ENCODE data around the gene RTL1.

The RTL1 gene

GRCh38 chr14:100930270-100930669 is 26.7 kb upstream of the RTL1 start:
- no peaks in the 10 kb centered on the region for H3K79me2 ChIP-seq (ENCODE audit: low read length)
- no peaks in the 10 kb centered on the region for H3K9me2 ChIP-seq (replicated peaks; ENCODE audit: insufficient read depth, low read length)
- H3F3A ChIP-seq (ENCODE audit: insufficient read depth, low read length) = no peaks in the 10 kb centered on the region
- no peak overlapping the region for H3K4me2 ChIP-seq (ENCODE audit: low read depth, low read length)
- H3K27me3 ChIP-seq (replicated peaks; ENCODE audit: insufficient read depth, low read length) = no peaks in the 10 kb centered on the region
- no peak for TF ChIP-seq EZH2 (optimal IDR thresholded peaks at IDR 0.05; ENCODE audit: low read depth, low read length)
- H3K9me3 ChIP-seq (replicated peaks; ENCODE audit: insufficient read depth, low read length) = no peaks in the 10 kb centered on the region
- H4K20me1 ChIP-seq (ENCODE audit: insufficient read depth, low read length) = no peaks in the 10 kb centered on the region
- no peak overlapping the region for H3K27ac ChIP-seq (ENCODE audit: low read length)
- H3K9ac ChIP-seq (ENCODE audit: low read length) = no peak overlapping the region
- H2AFZ ChIP-seq (ENCODE audit: low read length) = no peak overlapping the region
- H3K4me1 ChIP-seq (ENCODE audit: low read length) = no peaks in the 10 kb centered on the region
- H3K36me3 ChIP-seq (replicated peaks; ENCODE audit: insufficient read depth, low read length) = no peaks in the 10 kb centered on the region
- no peak overlapping the region for H3K4me3 ChIP-seq (ENCODE audit: low read length)
- no peak for DNase-seq

DNA sequence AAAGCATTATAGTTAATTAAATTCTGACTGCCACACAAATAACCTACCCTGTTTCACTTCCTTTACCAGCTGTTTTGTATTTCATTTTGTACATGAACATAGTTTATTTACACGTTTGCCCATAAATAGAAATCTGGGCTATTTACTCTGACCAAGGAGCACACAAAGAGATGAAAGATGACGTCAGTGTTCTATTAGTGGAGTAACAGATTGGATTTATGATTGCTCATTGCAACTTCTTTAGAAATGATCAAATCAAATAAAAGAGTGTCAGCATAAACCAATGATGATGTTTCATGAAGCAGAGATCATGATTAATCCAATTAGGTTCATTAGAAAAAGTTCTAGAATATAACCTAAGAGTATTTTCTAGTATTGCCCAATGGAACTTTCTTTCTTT is 12.0 kb upstream of the RTL1 start:
- no peaks in the 10 kb centered on the region for H3K36me3 ChIP-seq (replicated peaks; ENCODE audit: insufficient read depth, low read length)
- H3K4me1 ChIP-seq (ENCODE audit: low read length) = no peaks in the 10 kb centered on the region
- H3K9me2 ChIP-seq (replicated peaks; ENCODE audit: insufficient read depth, low read length) = no peaks in the 10 kb centered on the region
- no peaks in the 10 kb centered on the region for H3K9me3 ChIP-seq (replicated peaks; ENCODE audit: insufficient read depth, low read length)
- no peaks in the 10 kb centered on the region for H4K20me1 ChIP-seq (ENCODE audit: insufficient read depth, low read length)
- no peaks in the 10 kb centered on the region for H3K27me3 ChIP-seq (replicated peaks; ENCODE audit: insufficient read depth, low read length)
- no peak overlapping the region for H3K4me2 ChIP-seq (ENCODE audit: low read depth, low read length)
- no peaks in the 10 kb centered on the region for H3K79me2 ChIP-seq (ENCODE audit: low read length)
- H3F3A ChIP-seq (ENCODE audit: insufficient read depth, low read length) = no peaks in the 10 kb centered on the region
- DNase-seq = no peak
- no peak overlapping the region for H3K9ac ChIP-seq (ENCODE audit: low read length)
- H2AFZ ChIP-seq (ENCODE audit: low read length) = no peak overlapping the region
- H3K27ac ChIP-seq (ENCODE audit: low read length) = no peak overlapping the region
- no peak overlapping the region for H3K4me3 ChIP-seq (ENCODE audit: low read length)
- TF ChIP-seq EZH2 (optimal IDR thresholded peaks at IDR 0.05; ENCODE audit: low read depth, low read length) (no peak), EZH2phosphoT487 (IDR thresholded peaks at IDR 0.05; ENCODE audit: low read length) (no peak)
- TF ChIP-seq, protein P1, sequence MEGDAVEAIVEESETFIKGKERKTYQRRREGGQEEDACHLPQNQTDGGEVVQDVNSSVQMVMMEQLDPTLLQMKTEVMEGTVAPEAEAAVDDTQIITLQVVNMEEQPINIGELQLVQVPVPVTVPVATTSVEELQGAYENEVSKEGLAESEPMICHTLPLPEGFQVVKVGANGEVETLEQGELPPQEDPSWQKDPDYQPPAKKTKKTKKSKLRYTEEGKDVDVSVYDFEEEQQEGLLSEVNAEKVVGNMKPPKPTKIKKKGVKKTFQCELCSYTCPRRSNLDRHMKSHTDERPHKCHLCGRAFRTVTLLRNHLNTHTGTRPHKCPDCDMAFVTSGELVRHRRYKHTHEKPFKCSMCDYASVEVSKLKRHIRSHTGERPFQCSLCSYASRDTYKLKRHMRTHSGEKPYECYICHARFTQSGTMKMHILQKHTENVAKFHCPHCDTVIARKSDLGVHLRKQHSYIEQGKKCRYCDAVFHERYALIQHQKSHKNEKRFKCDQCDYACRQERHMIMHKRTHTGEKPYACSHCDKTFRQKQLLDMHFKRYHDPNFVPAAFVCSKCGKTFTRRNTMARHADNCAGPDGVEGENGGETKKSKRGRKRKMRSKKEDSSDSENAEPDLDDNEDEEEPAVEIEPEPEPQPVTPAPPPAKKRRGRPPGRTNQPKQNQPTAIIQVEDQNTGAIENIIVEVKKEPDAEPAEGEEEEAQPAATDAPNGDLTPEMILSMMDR (IDR thresholded peaks at IDR 0.05; ENCODE audit: low read length) = no peak

- H3K9ac ChIP-seq (ENCODE audit: low read length) = no peak overlapping the region
- no peaks in the 10 kb centered on the region for H3F3A ChIP-seq (ENCODE audit: insufficient read depth, low read length)
- no peak overlapping the region for H3K4me2 ChIP-seq (ENCODE audit: low read depth, low read length)
- no peaks in the 10 kb centered on the region for H3K9me3 ChIP-seq (replicated peaks; ENCODE audit: insufficient read depth, low read length)
- no peak overlapping the region for H3K27ac ChIP-seq (ENCODE audit: low read length)
- no peak overlapping the region for H3K4me3 ChIP-seq (ENCODE audit: low read length)
- H4K20me1 ChIP-seq (ENCODE audit: insufficient read depth, low read length) = no peaks in the 10 kb centered on the region
- H3K36me3 ChIP-seq (replicated peaks; ENCODE audit: insufficient read depth, low read length) = no peaks in the 10 kb centered on the region
- H3K79me2 ChIP-seq (ENCODE audit: low read length) = no peaks in the 10 kb centered on the region
- no peaks in the 10 kb centered on the region for H3K27me3 ChIP-seq (replicated peaks; ENCODE audit: insufficient read depth, low read length)
- TF ChIP-seq, protein P1 (IDR thresholded peaks at IDR 0.05; ENCODE audit: low read length) = no peak
- TF ChIP-seq EZH2phosphoT487 (IDR thresholded peaks at IDR 0.05; ENCODE audit: low read length) = no peak
- no peak for TF ChIP-seq EZH2 (optimal IDR thresholded peaks at IDR 0.05; ENCODE audit: low read depth, low read length)
- H3K9me2 ChIP-seq (replicated peaks; ENCODE audit: insufficient read depth, low read length) = no peaks in the 10 kb centered on the region
- no peaks in the 10 kb centered on the region for H3K4me1 ChIP-seq (ENCODE audit: low read length)
- H2AFZ ChIP-seq (ENCODE audit: low read length) = no peak overlapping the region
- DNase-seq = no peak
Observed at GRCh38 chr14:100914597-100915021, 11.1 kb upstream of the RTL1 start.

- no peaks in the 10 kb centered on the region for H3K9me2 ChIP-seq (replicated peaks; ENCODE audit: insufficient read depth, low read length)
- H4K20me1 ChIP-seq (ENCODE audit: insufficient read depth, low read length) = no peaks in the 10 kb centered on the region
- no peaks in the 10 kb centered on the region for H3F3A ChIP-seq (ENCODE audit: insufficient read depth, low read length)
- no peaks in the 10 kb centered on the region; the same call in 1 of the 2 replicates for H3K27me3 ChIP-seq (replicated peaks; ENCODE audit: insufficient read depth, low read length)
- H3K9ac ChIP-seq (ENCODE audit: low read length) = no peak overlapping the region
- no peaks in the 10 kb centered on the region for H3K36me3 ChIP-seq (replicated peaks; ENCODE audit: insufficient read depth, low read length)
- H3K4me1 ChIP-seq (ENCODE audit: low read length) = no peaks in the 10 kb centered on the region
- no peak overlapping the region for H3K27ac ChIP-seq (ENCODE audit: low read length)
- H3K4me3 ChIP-seq (ENCODE audit: low read length) = no peak overlapping the region
- no peak overlapping the region for H3K4me2 ChIP-seq (ENCODE audit: low read depth, low read length)
- no peaks in the 10 kb centered on the region for H3K9me3 ChIP-seq (replicated peaks; ENCODE audit: insufficient read depth, low read length)
- TF ChIP-seq EZH2 (optimal IDR thresholded peaks at IDR 0.05; ENCODE audit: low read depth, low read length) (no peak), EZH2phosphoT487 (IDR thresholded peaks at IDR 0.05; ENCODE audit: low read length) (no peak)
- TF ChIP-seq, protein P1 (IDR thresholded peaks at IDR 0.05; ENCODE audit: low read length) = no peak
- H2AFZ ChIP-seq (ENCODE audit: low read length) = no peak overlapping the region
- no peaks in the 10 kb centered on the region for H3K79me2 ChIP-seq (ENCODE audit: low read length)
- DNase-seq = no peak
Observed at GRCh38 chr14:100911665-100912316, 8.3 kb upstream of the RTL1 start.
